ENCODE results near the gene TPM2. TPM values are rescaled to one million over a fixed set of nuclear protein-coding genes. Genes with fewer than 3 reads are reported as not detected.
"Not testable (repeated sequence)": the region's sequence is repeated elsewhere in the genome, so short reads cannot be mapped to it uniquely, and the experiment has no call there.

Gene TPM2
- total and polyA plus RNA-seq, 10 of the 15 experiments (the other 5 are each of a cell fraction or from before 2014, with no cell fraction given), result 0.11 to 9.3 (median 1.1) TPM

- Histone ChIP-seq H3K27me3 (replicated peaks in 1 of 2; ENCODE audit: control insufficient read depth in 2 of 2, insufficient read depth in 2 of 2, low read length in 1 of 2) (no peaks in the 10 kb centered on the region), H3K79me2 (ENCODE audit: control insufficient read depth, insufficient read depth, low read length) (no peaks in the 10 kb centered on the region), H2AFZ (ENCODE audit: control insufficient read depth, low read depth, low read length) (peak overlapping the region; percentile 24; the same call in 1 of the 2 replicates), H3K9me3 (replicated peaks; ENCODE audit: control insufficient read depth, insufficient read depth, low read length) (no peaks in the 10 kb centered on the region), H3K4me2 (ENCODE audit: control insufficient read depth, insufficient read depth) (peak overlapping the region; percentile 21; the same call in 1 of the 2 replicates), H3K4me1 (ENCODE audit: control insufficient read depth, insufficient read depth, low read length) (peaks cover 24% of the 10 kb centered on the region), H3K9ac (ENCODE audit: control insufficient read depth, insufficient read depth, low read length) (no peak overlapping the region), H3K4me3 (no peak overlapping the region), H4K20me1 (ENCODE audit: control insufficient read depth, insufficient read depth) (no peaks in the 10 kb centered on the region), H3K36me3 (ENCODE audit: control insufficient read depth in 2 of 2, insufficient read depth in 2 of 2, low read length in 1 of 2) (no peaks in the 10 kb centered on the region), H3K27ac (ENCODE audit: control insufficient read depth, insufficient read depth) (no peak overlapping the region)
- TF ChIP-seq CHD1 (IDR thresholded peaks at IDR 0.05; ENCODE audit: low read depth, low read length), result no peak
- no peak for TF ChIP-seq ZNF24 (IDR thresholded peaks at IDR 0.05)
- no peak for TF ChIP-seq DPF2 (IDR thresholded peaks at IDR 0.05)
- TF ChIP-seq LARP7 (IDR thresholded peaks at IDR 0.05), result no peak
- TF ChIP-seq ZNF207 (IDR thresholded peaks at IDR 0.05; ENCODE audit: borderline replicate concordance), result no peak
- no peak for TF ChIP-seq PML (IDR thresholded peaks at IDR 0.05; ENCODE audit: low read length)
- TF ChIP-seq PAX5 (IDR thresholded peaks at IDR 0.05; ENCODE audit: borderline replicate concordance, low read depth, low read length), result no peak
- no peak for TF ChIP-seq HSF1 (IDR thresholded peaks at IDR 0.05; ENCODE audit: low read depth, low read length)
- no peak for TF ChIP-seq ZNF592 (IDR thresholded peaks at IDR 0.05)
- no peak for FAIRE-seq
- intact Hi-C loops (cut with micrococcal nuclease; ENCODE audit: unreplicated experiment), result no loop called here
- no peak for ATAC-seq
- in situ Hi-C loops (cut with MboI), result no loop called here
- BruUV-seq (replicated peaks), result no TSS peak
- 52% methylated on average over 1 of the region's 1 CpG for WGBS (ENCODE audit: insufficient coverage, insufficient replicate concordance, low lambda C conversion rate, missing lambda C conversion rate)
- CTCF ChIA-PET, result interaction anchor here (0.9 to 1.0 kb wide), 2 partner anchors 40 to 99 kb away, joined by 3 read pairs; no protein-coding TSS in a partner anchor
- SMC1A ChIA-PET (ENCODE audit: uncharacterized antibody, unreplicated experiment), result interaction anchor here (0.8 to 1.1 kb wide), 2 partner anchors 10 to 25 kb away, joined by 3 read pairs; partner anchors contain the start of gene ARHGEF39
- DNase-seq (ENCODE audit: low read depth, low spot score), result no peak
- POLR2A ChIA-PET, result no interaction called here
- RAD21 ChIA-PET (ENCODE audit: unreplicated experiment), result interaction anchor here (1.0 kb wide), 1 partner anchor 23 kb away, joined by 3 read pairs; no protein-coding TSS in a partner anchor
Measured at GRCh38 chr9:35639631-35640030, 50.1 kb downstream of the TPM2 start.

- H4K20me1 ChIP-seq (ENCODE audit: control insufficient read depth, insufficient read depth); FAIRE-seq: not testable (repeated sequence)
Measured at GRCh38 chr9:35639225-35639624, 50.5 kb downstream of the TPM2 start.

More at GRCh38 chr9:35639225-35639624, 50.5 kb downstream of the TPM2 start:
- H3K79me2 ChIP-seq (ENCODE audit: control insufficient read depth, insufficient read depth, low read length); BruUV-seq (replicated peaks); H3K4me3 ChIP-seq; H3K27me3 ChIP-seq (replicated peaks in 1 of 2; ENCODE audit: control insufficient read depth in 2 of 2, insufficient read depth in 2 of 2, low read length in 1 of 2); H3K9me3 ChIP-seq (replicated peaks; ENCODE audit: control insufficient read depth, insufficient read depth, low read length); ATAC-seq; H3K27ac ChIP-seq (ENCODE audit: control insufficient read depth, insufficient read depth); DNase-seq (ENCODE audit: low read depth, low spot score); SMC1A ChIA-PET (ENCODE audit: uncharacterized antibody, unreplicated experiment); H3K9ac ChIP-seq (ENCODE audit: control insufficient read depth, insufficient read depth, low read length); CTCF ChIA-PET; H3K36me3 ChIP-seq (ENCODE audit: control insufficient read depth in 2 of 2, insufficient read depth in 2 of 2, low read length in 1 of 2); POLR2A ChIA-PET; intact Hi-C loops (cut with micrococcal nuclease; ENCODE audit: unreplicated experiment); in situ Hi-C loops (cut with MboI): not testable (repeated sequence)
- H3K4me1 ChIP-seq (ENCODE audit: control insufficient read depth, insufficient read depth, low read length), result peaks cover 25% of the 10 kb centered on the region
- RAD21 ChIA-PET (ENCODE audit: unreplicated experiment), result interaction anchor here (1.0 kb wide), 1 partner anchor 23 kb away, joined by 3 read pairs; no protein-coding TSS in a partner anchor
- H3K4me2 ChIP-seq (ENCODE audit: control insufficient read depth, insufficient read depth), result peak overlapping the region; percentile 21; the same call in 1 of the 2 replicates
- 35% methylated on average over 1 of the region's 1 CpG for WGBS (ENCODE audit: insufficient coverage, insufficient replicate concordance, low lambda C conversion rate, missing lambda C conversion rate)
- H2AFZ ChIP-seq (ENCODE audit: control insufficient read depth, low read depth, low read length), result peak overlapping the region; percentile 24; the same call in 1 of the 2 replicates
